Left ventricle myocardium superior (tissue), 1 donor: Measurements from ENCODE around the gene BZW1. TPM values are rescaled to one million over a fixed set of nuclear protein-coding genes. Genes with fewer than 3 reads are reported as not detected.

Source experiments
- ATAC-seq: fragments of 200-7000 bp; cut with Tn5 transposase; one replicate; pipeline ENCODE4 v1.9.1; 2020; ENCODE audit warnings: mild to moderate bottlenecking, moderate library complexity
- DNase-seq: peaks from one replicate; pipeline ENCODE4 v3.0.0-alpha.2; 2020
- intact Hi-C: fragments of 100-400 bp; cut with micrococcal nuclease; formaldehyde crosslinking; loops from one replicate; pipeline ENCODE4 v1.11.0; 2022
- total RNA-seq: library from RNA; stranded (reverse); fragmentation: NEBNext Ultra II Directional; extraction: Animal tissue kit (Norgen Biotek cat#: 25700); gene quantifications from one replicate; pipeline ENCODE4 v1.2.1, GENCODE V29; 2021
- donor health status: DM: no; HTN: yes; CAD: no; lungs with severe emphysema.

Gene BZW1
- total RNA-seq, 1 donor from 2014 or later = 71.2 TPM

GRCh38 chr2:200861617-200862155, 50.0 kb downstream of the BZW1 start:
- DNase-seq = no peak
- intact Hi-C loops = no loop called here
- ATAC-seq = no peak

GRCh38 chr2:200862532-200863000, 50.9 kb downstream of the BZW1 start:
- DNase-seq (no peak), ATAC-seq (no peak)
- intact Hi-C loops = no loop called here

- ATAC-seq = no peak
- intact Hi-C loops = no loop called here
- DNase-seq = no peak
Measured at GRCh38 chr2:200863782-200864175, 52.1 kb downstream of the BZW1 start.

- DNase-seq = peak; percentile 99
- intact Hi-C loops = no loop called here
- peak; percentile 94 for ATAC-seq
Measured at GRCh38 chr2:200864176-200865034, 52.7 kb downstream of the BZW1 start, which contains the start of gene CLK1. Gene CLK1 (minus strand): TSS chr2:200864658. CDS start chr2:200861862, 2,796 bp downstream.

GRCh38 chr2:200869014-200869413, 57.3 kb downstream of the BZW1 start:
- no peak for ATAC-seq
- intact Hi-C loops = no loop called here
- no peak for DNase-seq

- DNase-seq = no peak
- no peak for ATAC-seq
- intact Hi-C loops = no loop called here
Measured at GRCh38 chr2:200871151-200871550, 59.4 kb downstream of the BZW1 start.

- intact Hi-C loops = no loop called here
- ATAC-seq = no peak
- DNase-seq = no peak
Measured at GRCh38 chr2:200873560-200873959, 61.9 kb downstream of the BZW1 start.

Other genes with a start within 250 kb of the BZW1 start
- 8.7 TPM for gene AOX1, start 225.9 kb upstream of the BZW1 start, total RNA-seq
- gene CLK1, start 52.7 kb downstream of the BZW1 start, total RNA-seq = 54.9 TPM
- 23.2 TPM for gene PPIL3, start 77.2 kb downstream of the BZW1 start, total RNA-seq
- 16.9 TPM for gene NIF3L1, start 77.5 kb downstream of the BZW1 start, total RNA-seq
- 26.1 TPM for gene ORC2, start 151.8 kb downstream of the BZW1 start, total RNA-seq